Measurements from ENCODE around the gene AUTS2. TPM values are rescaled to one million over a fixed set of nuclear protein-coding genes. Genes with fewer than 3 reads are reported as not detected.
A peak's percentile ranks its signal among the peaks of the same experiment; 100 is the strongest.

Gene AUTS2
- total RNA-seq, 1 experiment from 2014 or later: 42.1 TPM

GRCh38 chr7:69862413-69863064 lies 264.3 kb downstream of the AUTS2 start:
- no TSS peak for BruUV-seq (replicated peaks)
- TF ChIP-seq EZH2 (IDR thresholded peaks at IDR 0.05; ENCODE audit: borderline replicate concordance, low read depth, low read length, poor library complexity, severe bottlenecking): no peak
- no peak for TF ChIP-seq CTCF (conservative IDR thresholded peaks at IDR 0.05; ENCODE audit: low read depth, low read length)
- Histone ChIP-seq H3K36me3 (ENCODE audit: insufficient read depth, low read length, poor library complexity, severe bottlenecking) (no peaks in the 10 kb centered on the region), H3K4me1 (ENCODE audit: insufficient read depth, low read length, poor library complexity, severe bottlenecking) (peaks cover 30% of the 10 kb centered on the region), H3K27ac (ENCODE audit: low read depth, low read length, poor library complexity, severe bottlenecking) (no peak overlapping the region), H3K27me3 (replicated peaks; ENCODE audit: insufficient read depth, low read depth, low read length, poor library complexity) (no peaks in the 10 kb centered on the region), H3K9me3 (ENCODE audit: low read depth, low read length, poor library complexity, severe bottlenecking) (no peaks in the 10 kb centered on the region), H3K4me3 (ENCODE audit: low read depth, low read length, poor library complexity, severe bottlenecking) (no peak overlapping the region)
- ChIA-PET CTCF (no interaction called here), POLR2A (ENCODE audit: low non-redundant PET) (no interaction called here)
- no peak for DNase-seq (ENCODE audit: low spot score)
- intact Hi-C loops (cut with micrococcal nuclease; ENCODE audit: unreplicated experiment): no loop called here

GRCh38 chr7:69864274-69864673 lies 266.0 kb downstream of the AUTS2 start:
- POLR2A ChIA-PET (ENCODE audit: low non-redundant PET): no interaction called here
- H3K27ac ChIP-seq (ENCODE audit: low read depth, low read length, poor library complexity, severe bottlenecking): no peak overlapping the region
- no TSS peak for BruUV-seq (replicated peaks)
- no peak for TF ChIP-seq EZH2 (IDR thresholded peaks at IDR 0.05; ENCODE audit: borderline replicate concordance, low read depth, low read length, poor library complexity, severe bottlenecking)
- TF ChIP-seq CTCF (conservative IDR thresholded peaks at IDR 0.05; ENCODE audit: low read depth, low read length): no peak
- H3K9me3 ChIP-seq (ENCODE audit: low read depth, low read length, poor library complexity, severe bottlenecking): no peaks in the 10 kb centered on the region
- H3K4me1 ChIP-seq (ENCODE audit: insufficient read depth, low read length, poor library complexity, severe bottlenecking): peaks cover 30% of the 10 kb centered on the region
- no peaks in the 10 kb centered on the region for H3K27me3 ChIP-seq (replicated peaks; ENCODE audit: insufficient read depth, low read depth, low read length, poor library complexity)
- DNase-seq (ENCODE audit: low spot score): peak; percentile 76
- H3K36me3 ChIP-seq (ENCODE audit: insufficient read depth, low read length, poor library complexity, severe bottlenecking): no peaks in the 10 kb centered on the region
- CTCF ChIA-PET: interaction anchor here (0.6 kb wide), 1 partner anchor 22 kb away, joined by 3 read pairs; no protein-coding TSS in a partner anchor
- no peak overlapping the region for H3K4me3 ChIP-seq (ENCODE audit: low read depth, low read length, poor library complexity, severe bottlenecking)
- intact Hi-C loops (cut with micrococcal nuclease; ENCODE audit: unreplicated experiment): no loop called here

GRCh38 chr7:69864822-69865221 lies 266.5 kb downstream of the AUTS2 start:
- Histone ChIP-seq H3K27ac (ENCODE audit: low read depth, low read length, poor library complexity, severe bottlenecking) (no peak overlapping the region), H3K36me3 (ENCODE audit: insufficient read depth, low read length, poor library complexity, severe bottlenecking) (no peaks in the 10 kb centered on the region), H3K4me1 (ENCODE audit: insufficient read depth, low read length, poor library complexity, severe bottlenecking) (peaks cover 30% of the 10 kb centered on the region), H3K27me3 (replicated peaks; ENCODE audit: insufficient read depth, low read depth, low read length, poor library complexity) (no peaks in the 10 kb centered on the region), H3K4me3 (ENCODE audit: low read depth, low read length, poor library complexity, severe bottlenecking) (no peak overlapping the region), H3K9me3 (ENCODE audit: low read depth, low read length, poor library complexity, severe bottlenecking) (no peaks in the 10 kb centered on the region)
- CTCF ChIA-PET: interaction anchor here (0.6 kb wide), 1 partner anchor 23 kb away, joined by 3 read pairs; no protein-coding TSS in a partner anchor
- no peak for TF ChIP-seq EZH2 (IDR thresholded peaks at IDR 0.05; ENCODE audit: borderline replicate concordance, low read depth, low read length, poor library complexity, severe bottlenecking)
- TF ChIP-seq CTCF (conservative IDR thresholded peaks at IDR 0.05; ENCODE audit: low read depth, low read length): no peak
- peak; percentile 11 for DNase-seq (ENCODE audit: low spot score)
- POLR2A ChIA-PET (ENCODE audit: low non-redundant PET): no interaction called here
- BruUV-seq (replicated peaks): no TSS peak
- intact Hi-C loops (cut with micrococcal nuclease; ENCODE audit: unreplicated experiment): no loop called here

Measured in A673 (cell line).